ENCODE data around the gene ZNF184. TPM values are rescaled to one million over a fixed set of nuclear protein-coding genes. Genes with fewer than 3 reads are reported as not detected.
A peak's percentile ranks its signal among the peaks of the same experiment; 100 is the strongest.

Gene ZNF184
- 1 to 10 TPM; 2.5 to 9.3 (median 5.5) TPM for total RNA-seq

- peak; percentile 66 for DNase-seq (ENCODE audit: low spot score)
Observed at GRCh38 chr6:27472617-27473400, at the start of gene ZNF184. Gene ZNF184 (minus strand): TSS chr6:27473105. CDS start chr6:27472294, 811 bp downstream.

DNA sequence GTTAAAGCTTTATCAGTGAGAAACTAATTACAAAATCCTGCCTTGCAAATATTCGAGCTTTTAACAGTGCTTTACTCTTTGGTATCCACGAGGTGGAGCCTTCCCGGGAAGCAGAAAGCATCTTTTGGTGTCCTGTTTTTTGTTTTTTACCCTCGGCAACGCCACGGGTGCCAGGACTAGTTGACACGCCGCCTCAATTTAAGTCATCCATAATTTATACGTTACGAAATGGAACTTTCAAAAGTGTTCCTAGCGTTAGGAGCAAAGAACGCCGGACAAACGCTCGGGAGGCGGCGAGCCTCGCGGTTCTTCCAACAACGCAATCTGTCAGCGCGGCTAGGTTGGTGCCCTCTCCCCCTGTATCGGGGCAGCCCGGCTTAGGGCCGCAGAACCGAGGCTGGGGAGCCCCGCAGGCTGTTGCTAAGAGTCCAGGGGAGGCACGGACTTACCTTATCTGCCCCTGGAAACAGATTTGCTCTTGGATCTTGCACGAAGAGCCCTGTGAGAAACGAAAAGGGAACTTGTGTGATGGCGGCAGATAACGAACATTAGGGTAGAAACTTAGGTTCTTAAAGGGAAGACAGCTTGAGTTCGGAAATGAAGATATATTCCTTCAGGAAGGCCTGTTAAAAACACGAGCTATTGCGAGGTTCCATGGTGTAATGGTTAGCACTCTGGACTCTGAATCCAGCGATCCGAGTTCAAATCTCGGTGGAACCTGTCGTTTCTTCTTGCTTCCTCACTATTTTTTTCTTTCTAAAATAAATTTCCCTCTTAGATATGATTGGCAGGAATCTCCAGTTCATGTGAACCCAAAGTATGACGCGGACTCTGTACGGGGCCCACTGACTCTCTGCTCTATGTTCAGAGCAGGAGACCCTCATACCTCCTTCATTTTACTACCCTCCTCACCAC lies 46.2 kb upstream of the ZNF184 start:
- DNase-seq (ENCODE audit: low spot score) (no peak), ATAC-seq (ENCODE audit: low FRiP score) (peak; percentile 84)
- no peak for TF ChIP-seq CTCF (IDR thresholded peaks at IDR 0.05)

More at GRCh38 chr6:27472617-27473400, at the start of gene ZNF184:
- TF ChIP-seq CTCF (IDR thresholded peaks at IDR 0.05): no peak
- peak; percentile 99 for ATAC-seq (ENCODE audit: low FRiP score)

- TF ChIP-seq CTCF (IDR thresholded peaks at IDR 0.05): no peak
- no peak for ATAC-seq (ENCODE audit: low FRiP score)
Observed at GRCh38 chr6:27517928-27518787, 45.3 kb upstream of the ZNF184 start.

DNA sequence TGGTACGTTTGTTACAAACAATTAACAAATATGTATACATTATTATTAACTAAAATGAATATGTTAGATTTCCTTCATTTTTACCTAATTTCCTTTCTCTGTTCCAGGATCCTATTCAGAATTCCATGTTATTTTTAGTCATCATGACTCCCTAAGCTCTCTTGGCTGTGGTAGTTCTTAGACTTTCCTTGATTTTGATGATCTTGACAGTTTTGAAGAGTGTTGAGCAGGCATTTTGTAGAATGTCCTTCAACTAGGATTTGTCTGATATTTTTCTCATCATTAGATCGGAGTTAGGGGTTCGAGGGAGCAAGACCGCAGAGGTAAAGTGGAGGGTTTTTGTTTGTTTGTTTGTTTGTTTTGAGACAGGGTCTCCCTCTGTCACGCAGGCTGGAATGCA lies 44.3 kb upstream of the ZNF184 start:
- ATAC-seq (ENCODE audit: low FRiP score) (no peak), DNase-seq (ENCODE audit: low spot score) (no peak)
- TF ChIP-seq CTCF (IDR thresholded peaks at IDR 0.05): no peak

More at GRCh38 chr6:27517928-27518787, 45.3 kb upstream of the ZNF184 start:
- DNase-seq (ENCODE audit: low spot score): no peak

- TF ChIP-seq CTCF (IDR thresholded peaks at IDR 0.05): no peak
- ATAC-seq (ENCODE audit: low FRiP score) (no peak), DNase-seq (ENCODE audit: low spot score) (no peak)
Observed at GRCh38 chr6:27514906-27515495, 42.1 kb upstream of the ZNF184 start.

- no peak for ATAC-seq (ENCODE audit: low FRiP score)
- no peak for TF ChIP-seq CTCF (IDR thresholded peaks at IDR 0.05)
Observed at GRCh38 chr6:27512525-27512924, 39.6 kb upstream of the ZNF184 start.

More at GRCh38 chr6:27512525-27512924, 39.6 kb upstream of the ZNF184 start:
- no peak for DNase-seq (ENCODE audit: low spot score)

All from omental fat pad (tissue), 4 donors.